ENCODE data around the gene TNFRSF13B.

DNA sequence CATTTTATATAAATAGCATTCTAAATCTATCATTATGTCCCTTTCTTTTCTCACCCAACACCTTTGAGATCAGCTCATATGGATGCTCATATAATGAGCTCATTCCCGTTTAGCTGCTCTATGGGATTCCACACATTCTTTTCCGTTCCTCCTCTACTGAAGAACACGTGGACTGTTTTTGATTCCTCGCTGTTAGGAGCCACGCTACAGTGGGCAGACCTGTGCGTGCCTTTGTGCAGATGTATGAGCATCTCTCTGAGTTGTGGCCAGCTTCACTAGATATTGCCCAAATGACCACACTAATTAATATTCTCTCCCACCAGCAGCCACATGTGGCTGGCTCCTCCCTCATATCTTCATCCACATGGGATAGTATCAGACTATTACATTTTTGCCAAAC is 6.0 kb upstream of the TNFRSF13B start:
- TF ChIP-seq CTCF (IDR thresholded peaks at IDR 0.05): no peak
- no peak for TF ChIP-seq POLR2A (IDR thresholded peaks at IDR 0.05)
